SK-N-SH (cell line): ENCODE data around the gene MRPS27. TPM values are rescaled to one million over a fixed set of nuclear protein-coding genes. Genes with fewer than 3 reads are reported as not detected.

Source experiments
- CTCF ChIA-PET: fragments of 300-600, 350-600 bp; formaldehyde crosslinking; extraction: SDS; loops from one replicate; lab custom pipeline; 2021; lab: Yijun Ruan, JAX
- POLR2A ChIA-PET: fragments of 350-600 bp; sonication (Branson Sonifier 250); formaldehyde crosslinking; extraction: SDS; loops from one replicate; lab custom pipeline; 2020; ENCODE audit warnings: antibody characterized with exemption, inconsistent platforms; lab: Yijun Ruan, JAX
- DNase-seq: peaks from one replicate; pipeline ENCODE4 v3.0.0; 2012
- H2AFZ ChIP-seq: fragments of 200-600 bp; sonication (generic); 2 replicates; pipeline ENCODE4 v1.8.1; 2016; ENCODE audit warnings: antibody characterized with exemption, mild to moderate bottlenecking, low read depth
- H3F3A ChIP-seq: fragments of 200-600 bp; sonication (generic); replicated peaks from 2 replicates; pipeline ENCODE3; 2016; ENCODE audit warnings: antibody characterized with exemption, mild to moderate bottlenecking; ENCODE audit not compliant: insufficient read depth
- H3K27ac ChIP-seq, 2 experiments: fragments of 200-500 bp in 1 of 2; fragments of 200-600 bp in 1 of 2; sonication (Bioruptor generic) in 1 of 2; sonication (generic), shearing (Covaris generic) in 1 of 2; 2 replicates each; pipeline versions ENCODE4 v1.5.1 to v1.6.1; 2014 to 2016; ENCODE audit warnings: low read depth in 2 of 2, inconsistent platforms in 1 of 2, low read length in 1 of 2, mild to moderate bottlenecking in 1 of 2, mixed read lengths in 1 of 2
- H3K27me3 ChIP-seq: fragments of 200-600 bp; sonication (generic), shearing (Covaris generic); 2 replicates; pipeline ENCODE4 v1.6.1; 2016; ENCODE audit warnings: mixed run types; ENCODE audit not compliant: insufficient read depth
- H3K36me3 ChIP-seq, 2 experiments: fragments of 200-500 bp in 1 of 2; fragments of 200-600 bp in 1 of 2; sonication (Bioruptor generic) in 1 of 2; sonication (generic) in 1 of 2; replicated peaks in 1 of 2; 2 replicates each; pipeline versions ENCODE3 to v1.5.1; 2014 to 2016; ENCODE audit warnings: low read length in 1 of 2, mild to moderate bottlenecking in 1 of 2; ENCODE audit not compliant: insufficient read depth in 2 of 2, control insufficient read depth in 1 of 2
- H3K4me1 ChIP-seq, 2 experiments: fragments of 200-500 bp in 1 of 2; fragments of 200-600 bp in 1 of 2; sonication (Bioruptor generic) in 1 of 2; sonication (generic), shearing (Covaris generic) in 1 of 2; 2 replicates each; pipeline versions ENCODE4 v1.5.1 to v1.6.1; 2014 to 2016; ENCODE audit warnings: low read depth in 1 of 2, low read length in 1 of 2, mixed run types in 1 of 2; ENCODE audit not compliant: insufficient read depth in 2 of 2, control insufficient read depth in 1 of 2
- H3K4me2 ChIP-seq: fragments of 200-600 bp; sonication (generic), shearing (Covaris generic); 2 replicates; pipeline ENCODE4 v1.6.1; 2017; ENCODE audit warnings: mixed run types
- H3K4me3 ChIP-seq, 2 experiments: fragments of 200-500 bp in 1 of 2; fragments of 200-600 bp in 1 of 2; sonication (Bioruptor generic) in 1 of 2; sonication (generic), shearing (Covaris generic) in 1 of 2; 2 replicates each; pipeline versions ENCODE4 v1.5.1 to v1.8.1; 2014 to 2016; ENCODE audit warnings: low read depth in 2 of 2, inconsistent platforms in 1 of 2, low read length in 1 of 2, mild to moderate bottlenecking in 1 of 2, mixed read lengths in 1 of 2, moderate library complexity in 1 of 2
- H3K79me2 ChIP-seq: fragments of 200-600 bp; sonication (generic); 2 replicates; pipeline ENCODE4 v1.8.1; 2017; ENCODE audit warnings: mild to moderate bottlenecking; ENCODE audit not compliant: insufficient read depth
- H3K9ac ChIP-seq: fragments of 200-600 bp; sonication (generic); 2 replicates; pipeline ENCODE4 v1.6.1; 2017; ENCODE audit warnings: mixed run types
- H3K9me2 ChIP-seq: fragments of 200-600 bp; sonication (generic); 2 replicates; pipeline ENCODE4 v1.6.1; 2017; ENCODE audit warnings: mixed run types
- H3K9me3 ChIP-seq: fragments of 200-600 bp; sonication (generic); 2 replicates; pipeline ENCODE4 v1.6.1; 2017; ENCODE audit warnings: mixed run types, mild to moderate bottlenecking, moderate library complexity
- H4K20me1 ChIP-seq: fragments of 200-600 bp; sonication (generic); 2 replicates; pipeline ENCODE4 v1.6.1; 2017; ENCODE audit warnings: mild to moderate bottlenecking, mixed run types; ENCODE audit not compliant: insufficient read depth
- EZH2phosphoT487 ChIP-seq: fragments of 200-600 bp; sonication (generic); IDR thresholded peaks from 2 replicates; pipeline ENCODE4 v1.6.1; 2017; ENCODE audit warnings: low read depth, mixed run types, mild to moderate bottlenecking, antibody characterized with exemption, moderate library complexity, borderline replicate concordance
- FOSL2 ChIP-seq: IDR thresholded peaks from 2 replicates; pipeline ENCODE4 v1.4.0; 2012; ENCODE audit warnings: low read depth, mild to moderate bottlenecking, moderate library complexity, borderline replicate concordance
- FOXJ3 ChIP-seq: sonication (generic); formaldehyde crosslinking; IDR thresholded peaks from 2 replicates; pipeline ENCODE4 v1.5.1; 2020; ENCODE audit warnings: mild to moderate bottlenecking, missing genetic modification reagents
- FOXM1 ChIP-seq: IDR thresholded peaks from 2 replicates; pipeline ENCODE4 v1.4.0; 2012; ENCODE audit warnings: low read depth, mild to moderate bottlenecking
- GATA2 ChIP-seq: sonication (generic); formaldehyde crosslinking; IDR thresholded peaks from 2 replicates; pipeline ENCODE4 v1.5.0; 2020; ENCODE audit warnings: mild to moderate bottlenecking, missing genetic modification reagents
- IRF3 ChIP-seq: fragments of 150-350 bp; IDR thresholded peaks from 2 replicates; pipeline ENCODE4 v1.6.1; 2016; ENCODE audit warnings: mild to moderate bottlenecking, low read depth, low read length
- MEF2A ChIP-seq: IDR thresholded peaks from 2 replicates; pipeline ENCODE4 v1.4.0; 2012; ENCODE audit warnings: low read depth, borderline replicate concordance
- MXI1 ChIP-seq: IDR thresholded peaks from 2 replicates; pipeline ENCODE4 v1.6.1; 2012; ENCODE audit warnings: mild to moderate bottlenecking, low read depth, low read length, improper control_type of control experiment
- NFIC ChIP-seq: IDR thresholded peaks from 2 replicates; pipeline ENCODE4 v1.4.0; 2012; ENCODE audit warnings: borderline replicate concordance
- RAD21 ChIP-seq: IDR thresholded peaks from 2 replicates; pipeline ENCODE4 v1.6.1; 2012; ENCODE audit warnings: mild to moderate bottlenecking, low read length
- RFX5 ChIP-seq: IDR thresholded peaks from 2 replicates; pipeline ENCODE4 v1.6.1; 2012; ENCODE audit warnings: mild to moderate bottlenecking, improper control_type of control experiment, low read length
- RXRA ChIP-seq: IDR thresholded peaks from 2 replicates; pipeline ENCODE4 v1.4.0; 2012; ENCODE audit warnings: low read depth, mild to moderate bottlenecking, borderline replicate concordance
- TCF12 ChIP-seq: IDR thresholded peaks from 2 replicates; pipeline ENCODE4 v1.4.0; 2012
- USF2 ChIP-seq: fragments of 150-350 bp; IDR thresholded peaks from 2 replicates; pipeline ENCODE4 v1.6.1; 2017; ENCODE audit warnings: antibody characterized with exemption, low read length, low read depth, borderline replicate concordance
- YY1 ChIP-seq: IDR thresholded peaks from 2 replicates; pipeline ENCODE4 v1.4.0; 2012; ENCODE audit warnings: low read depth, mild to moderate bottlenecking
- ZBTB33 ChIP-seq: IDR thresholded peaks from 2 replicates; pipeline ENCODE4 v1.4.0; 2012; ENCODE audit warnings: low read depth, borderline replicate concordance
- WGBS: methylation state at CpG from one replicate; pipeline ENCODE4 v1.1.6; 2017; ENCODE audit warnings: low lambda C conversion rate; 5-methylcytosine and 5-hydroxymethylcytosine counted together
- polyA plus RNA-seq, 3 experiments: library from polyadenylated mRNA; depleted of rRNA; stranded (reverse); fragments of >200 nt; gene quantifications; 2 replicates each; pipeline ENCODE4 v1.2.3, GENCODE V29; 2012
- TF ChIP-seq, protein P1 (sequence below): IDR thresholded peaks from 2 replicates; pipeline ENCODE4 v1.4.0; 2012; ENCODE audit warnings: low read depth, borderline replicate concordance
- TF ChIP-seq, protein P2 (sequence below): IDR thresholded peaks from 2 replicates; pipeline ENCODE4; 2012
- TF ChIP-seq, protein P3 (sequence below): IDR thresholded peaks from 2 replicates; pipeline ENCODE4 v1.4.0; 2012; ENCODE audit warnings: low read depth

Gene MRPS27
- polyA plus RNA-seq, 1 of the 3 experiments (the other 2 are of a cell fraction), result 37.5 TPM

DNA sequence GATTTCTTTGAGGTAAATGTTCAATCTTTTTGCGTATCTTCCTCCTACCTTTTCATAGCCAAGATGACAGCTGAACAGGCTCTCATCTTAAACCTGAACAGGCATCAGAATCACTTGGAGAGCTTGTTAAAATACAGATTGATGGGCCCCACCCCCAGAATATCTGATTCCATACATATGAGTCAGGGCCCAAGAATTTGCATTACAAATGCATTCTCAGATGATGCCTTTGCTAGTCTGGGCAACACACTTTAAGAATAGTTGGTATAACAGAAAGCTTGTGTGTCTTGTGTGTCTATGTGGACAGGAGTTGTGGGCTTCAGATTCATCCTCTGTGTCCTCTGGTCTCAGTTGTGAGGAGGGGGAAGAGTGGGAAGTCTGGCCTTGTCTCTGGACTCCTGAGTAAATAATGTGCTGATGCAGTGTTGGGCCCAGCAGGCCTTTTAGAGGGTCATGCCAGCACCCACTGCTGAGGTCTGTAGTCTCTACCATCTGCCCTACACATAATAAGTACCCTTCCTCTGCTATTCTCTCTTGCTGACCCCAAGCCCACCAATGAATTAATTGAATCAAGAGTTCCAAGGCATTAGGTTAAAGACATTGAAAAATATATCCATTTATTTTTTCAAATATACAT is 43.2 kb upstream of the MRPS27 start (continued):
- TF ChIP-seq IRF3 (no peak), FOXJ3 (CRISPR knock-in tag) (no peak), GATA2 (CRISPR knock-in tag) (no peak), TCF12 (peak; percentile 73), USF2 (no peak), FOXM1 (no peak), MEF2A (no peak), RAD21 (no peak), YY1 (no peak), RXRA (no peak; the same call in 1 of the 2 replicates)

DNA sequence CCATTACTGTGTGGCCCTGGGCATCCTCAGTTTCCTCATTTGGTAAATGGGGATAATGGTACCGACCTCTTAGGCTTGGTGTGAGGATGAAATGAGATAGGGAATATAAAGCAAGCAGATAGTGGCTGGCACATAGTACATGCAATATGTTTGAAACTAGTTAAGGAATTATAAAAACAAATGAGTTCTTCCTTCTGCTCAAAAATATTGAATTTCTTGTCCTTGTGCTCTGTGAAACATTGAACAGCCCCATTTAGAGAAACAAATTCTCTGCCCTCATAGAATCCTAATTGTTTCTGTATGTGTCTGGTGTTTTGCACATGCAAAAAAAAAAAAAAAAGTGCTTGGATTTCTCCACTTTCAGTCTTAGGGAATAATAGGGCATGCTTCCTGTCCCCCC is 39.8 kb upstream of the MRPS27 start:
- no peak overlapping the region for H3K9ac ChIP-seq
- H3K79me2 ChIP-seq, result no peaks in the 10 kb centered on the region
- H2AFZ ChIP-seq, result no peak overlapping the region
- ChIA-PET CTCF (no interaction called here), POLR2A (no interaction called here)
- H3F3A ChIP-seq, result no peaks in the 10 kb centered on the region
- no peaks in the 10 kb centered on the region for H3K9me3 ChIP-seq
- no peak for TF ChIP-seq MXI1
- TF ChIP-seq, protein P1, sequence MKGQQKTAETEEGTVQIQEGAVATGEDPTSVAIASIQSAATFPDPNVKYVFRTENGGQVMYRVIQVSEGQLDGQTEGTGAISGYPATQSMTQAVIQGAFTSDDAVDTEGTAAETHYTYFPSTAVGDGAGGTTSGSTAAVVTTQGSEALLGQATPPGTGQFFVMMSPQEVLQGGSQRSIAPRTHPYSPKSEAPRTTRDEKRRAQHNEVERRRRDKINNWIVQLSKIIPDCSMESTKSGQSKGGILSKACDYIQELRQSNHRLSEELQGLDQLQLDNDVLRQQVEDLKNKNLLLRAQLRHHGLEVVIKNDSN, result no peak
- no peak for DNase-seq
- 90% methylated on average over 1 of the region's 1 CpG for WGBS
- H4K20me1 ChIP-seq, result no peaks in the 10 kb centered on the region
- H3K36me3 ChIP-seq, result peaks cover 15 to 27% of the 10 kb centered on the region in 2 experiments
- H3K27ac ChIP-seq, result no peak overlapping the region
- peaks cover 4 to 12% of the 10 kb centered on the region in 2 experiments; a peak in 3 of 4 replicates for H3K4me1 ChIP-seq
- H3K4me3 ChIP-seq, result no peak overlapping the region
- no peak overlapping the region for H3K4me2 ChIP-seq
- H3K27me3 ChIP-seq, result no peaks in the 10 kb centered on the region
- H3K9me2 ChIP-seq, result no peaks in the 10 kb centered on the region

- POLR2A ChIA-PET, result no interaction called here
- H4K20me1 ChIP-seq, result no peaks in the 10 kb centered on the region
- H3K9me2 ChIP-seq, result no peaks in the 10 kb centered on the region
- no peaks in the 10 kb centered on the region for H3K9me3 ChIP-seq
- no peak overlapping the region for H3K27ac ChIP-seq
- no peak overlapping the region for H3K4me3 ChIP-seq
- no peaks in the 10 kb centered on the region for H3K27me3 ChIP-seq
- no peak overlapping the region for H2AFZ ChIP-seq
- no peak overlapping the region for H3K9ac ChIP-seq
- no peaks in the 10 kb centered on the region for H3F3A ChIP-seq
- H3K4me2 ChIP-seq, result no peak overlapping the region
- H3K79me2 ChIP-seq, result no peaks in the 10 kb centered on the region
- no peak for DNase-seq
- H3K4me1 ChIP-seq, result peaks cover 0 to 12% of the 10 kb centered on the region in 2 experiments; a peak in 2 of 4 replicates
- peaks cover 18 to 29% of the 10 kb centered on the region in 2 experiments for H3K36me3 ChIP-seq
- CTCF ChIA-PET, result no interaction called here
- TF ChIP-seq, protein P2, sequence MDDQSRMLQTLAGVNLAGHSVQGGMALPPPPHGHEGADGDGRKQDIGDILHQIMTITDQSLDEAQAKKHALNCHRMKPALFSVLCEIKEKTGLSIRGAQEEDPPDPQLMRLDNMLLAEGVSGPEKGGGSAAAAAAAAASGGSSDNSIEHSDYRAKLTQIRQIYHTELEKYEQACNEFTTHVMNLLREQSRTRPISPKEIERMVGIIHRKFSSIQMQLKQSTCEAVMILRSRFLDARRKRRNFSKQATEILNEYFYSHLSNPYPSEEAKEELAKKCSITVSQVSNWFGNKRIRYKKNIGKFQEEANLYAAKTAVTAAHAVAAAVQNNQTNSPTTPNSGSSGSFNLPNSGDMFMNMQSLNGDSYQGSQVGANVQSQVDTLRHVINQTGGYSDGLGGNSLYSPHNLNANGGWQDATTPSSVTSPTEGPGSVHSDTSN, result no peak
- TF ChIP-seq ZBTB33 (no peak), EZH2phosphoT487 (no peak), RAD21 (no peak), RFX5 (no peak), NFIC (no peak), YY1 (no peak), FOSL2 (no peak), TCF12 (no peak)
- TF ChIP-seq, protein P3, sequence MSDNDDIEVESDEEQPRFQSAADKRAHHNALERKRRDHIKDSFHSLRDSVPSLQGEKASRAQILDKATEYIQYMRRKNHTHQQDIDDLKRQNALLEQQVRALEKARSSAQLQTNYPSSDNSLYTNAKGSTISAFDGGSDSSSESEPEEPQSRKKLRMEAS, result no peak
- TF ChIP-seq, protein P1, result no peak
Observed at GRCh38 chr5:72358925-72359324, 38.9 kb upstream of the MRPS27 start.
